Cardiac fibroblast (primary cell): Measurements from ENCODE around the gene CBLL1.

Experiments
- DNase-seq, 2 donors: peaks; one replicate each; pipeline versions ENCODE4 v3.0.0 to v3.0.0-alpha.2; 2010; ENCODE audit warnings: low read depth in 2 of 2
- H3K4me3 ChIP-seq, 2 donors: replicated peaks in 1 of 2; 1 replicate in 1 of 2; 2 replicates in 1 of 2; pipeline ENCODE4 v1.5.1; 2011; ENCODE audit warnings: low read depth in 2 of 2, low read length in 2 of 2, mild to moderate bottlenecking in 2 of 2, moderate library complexity in 1 of 2
- CTCF ChIP-seq: IDR thresholded peaks from one replicate; pipeline ENCODE4 v1.5.1; 2011; ENCODE audit warnings: low read depth, mild to moderate bottlenecking, low read length, inconsistent platforms

Gene CBLL1

GRCh38 chr7:107743567-107744344 is at the start of gene CBLL1:
CBLL1 (plus strand) TSS chr7:107744142; CDS start chr7:107744164, 22 bp downstream.
- peak; percentile 73 for TF ChIP-seq CTCF
- H3K4me3 ChIP-seq: peak within 1 kb of the TSS; percentile 84 to 85
- DNase-seq: peak; percentile 96 to 98

- TF ChIP-seq CTCF: no peak
- DNase-seq: peak; percentile 49 to 59
- no peak overlapping the region for H3K4me3 ChIP-seq
Observed at GRCh38 chr7:107694386-107694785, 49.6 kb upstream of the CBLL1 start.

GRCh38 chr7:107696330-107696946 is 47.5 kb upstream of the CBLL1 start:
- no peak overlapping the region for H3K4me3 ChIP-seq
- no peak for TF ChIP-seq CTCF
- no peak for DNase-seq

GRCh38 chr7:107697321-107698049 is 46.5 kb upstream of the CBLL1 start:
- no peak overlapping the region for H3K4me3 ChIP-seq
- no peak for DNase-seq
- TF ChIP-seq CTCF: no peak

- peak in 1 of 2 donors; percentile 31 for DNase-seq
- no peak overlapping the region for H3K4me3 ChIP-seq
- TF ChIP-seq CTCF: no peak
Observed at GRCh38 chr7:107700570-107700969, 43.4 kb upstream of the CBLL1 start.

GRCh38 chr7:107701191-107701590 is 42.8 kb upstream of the CBLL1 start:
- H3K4me3 ChIP-seq: no peak overlapping the region
- no peak for DNase-seq
- TF ChIP-seq CTCF: no peak
